Liver (tissue), 9 donors: ENCODE measurements around the gene BAAT. TPM values are rescaled to one million over a fixed set of nuclear protein-coding genes. Genes with fewer than 3 reads are reported as not detected.
A peak's percentile ranks its signal among the peaks of the same experiment; 100 is the strongest.

Experiments
- DNase-seq: peaks from one replicate; pipeline ENCODE4 v3.0.0-alpha.2; 2017; ENCODE audit warnings: low spot score
- H3K27ac ChIP-seq, 2 donors: one replicate each; pipeline ENCODE4 v1.7.0; 2013; ENCODE audit warnings: inconsistent platforms in 2 of 2, low read length in 2 of 2, control low read depth in 1 of 2, low read depth in 1 of 2, mild to moderate bottlenecking in 1 of 2
- H3K27me3 ChIP-seq, 4 donors: one replicate each; pipeline versions ENCODE4 v1.6.1 to v1.7.0; 2013; ENCODE audit warnings: low read length in 3 of 4, inconsistent platforms in 1 of 4, mild to moderate bottlenecking in 1 of 4, moderate library complexity in 1 of 4; ENCODE audit not compliant: control insufficient read depth in 4 of 4, insufficient read depth in 4 of 4
- H3K36me3 ChIP-seq, 4 donors: one replicate each; pipeline versions ENCODE4 v1.6.1 to v1.7.0; 2013; ENCODE audit warnings: low read length in 3 of 4, mild to moderate bottlenecking in 3 of 4, low read depth in 1 of 4, moderate library complexity in 1 of 4; ENCODE audit not compliant: control insufficient read depth in 4 of 4, insufficient read depth in 3 of 4
- H3K4me1 ChIP-seq, 4 donors: one replicate each; pipeline versions ENCODE4 v1.6.1 to v1.7.0; 2013; ENCODE audit warnings: low read length in 3 of 4, mild to moderate bottlenecking in 3 of 4, moderate library complexity in 1 of 4; ENCODE audit not compliant: control insufficient read depth in 4 of 4, insufficient read depth in 4 of 4
- H3K4me3 ChIP-seq, 3 donors: one replicate each; pipeline versions ENCODE4 v1.6.1 to v1.7.0; 2013; ENCODE audit warnings: low read length in 3 of 3, control low read depth in 1 of 3, low read depth in 1 of 3, mild to moderate bottlenecking in 1 of 3
- H3K9ac ChIP-seq, 2 donors: one replicate each; pipeline ENCODE4 v1.7.0; 2013; ENCODE audit warnings: low read length in 2 of 2, mild to moderate bottlenecking in 2 of 2, moderate library complexity in 2 of 2, control low read depth in 1 of 2, low read depth in 1 of 2
- H3K9me3 ChIP-seq, 4 donors: one replicate each; pipeline versions ENCODE4 v1.6.1 to v1.7.0; 2013; ENCODE audit warnings: low read length in 3 of 4; ENCODE audit not compliant: control insufficient read depth in 4 of 4
- EGR1 ChIP-seq, 2 donors: IDR thresholded peaks; 2 replicates each; pipeline ENCODE4 v1.6.1; 2016 to 2018; ENCODE audit warnings: antibody characterized with exemption in 2 of 2, low read depth in 2 of 2
- FOXA1 ChIP-seq: IDR thresholded peaks from 2 replicates; pipeline ENCODE4 v1.6.1; 2016; ENCODE audit warnings: antibody characterized with exemption
- FOXA2 ChIP-seq: IDR thresholded peaks from 2 replicates; pipeline ENCODE4 v1.6.1; 2016; ENCODE audit warnings: antibody characterized with exemption
- GABPA ChIP-seq, 2 donors: IDR thresholded peaks in 1 of 2; conservative IDR thresholded peaks in 1 of 2; 2 replicates each; pipeline ENCODE4 v1.6.1; 2016; ENCODE audit warnings: antibody characterized with exemption in 2 of 2, mild to moderate bottlenecking in 1 of 2, moderate library complexity in 1 of 2
- HNF4A ChIP-seq, 2 donors: conservative IDR thresholded peaks; 2 replicates each; pipeline ENCODE4 v1.6.1; 2016; ENCODE audit warnings: antibody characterized with exemption in 2 of 2, mild to moderate bottlenecking in 2 of 2
- HNF4G ChIP-seq: IDR thresholded peaks from 2 replicates; pipeline ENCODE4 v1.6.1; 2016; ENCODE audit warnings: antibody characterized with exemption
- JUND ChIP-seq, 2 donors: IDR thresholded peaks; 2 replicates each; pipeline ENCODE4 v1.6.1; 2016; ENCODE audit warnings: antibody characterized with exemption in 2 of 2
- NR2F2 ChIP-seq: IDR thresholded peaks from 2 replicates; pipeline ENCODE4 v1.6.1; 2016; ENCODE audit warnings: antibody characterized with exemption
- RAD21 ChIP-seq, 2 donors: IDR thresholded peaks; 2 replicates each; pipeline ENCODE4 v1.6.1; 2016; ENCODE audit warnings: antibody characterized with exemption in 2 of 2, mild to moderate bottlenecking in 2 of 2
- RXRA ChIP-seq, 2 donors: IDR thresholded peaks; 2 replicates each; pipeline ENCODE4 v1.6.1; 2017 to 2018; ENCODE audit warnings: antibody characterized with exemption in 2 of 2, mild to moderate bottlenecking in 1 of 2
- SP1 ChIP-seq: IDR thresholded peaks from 2 replicates; pipeline ENCODE4 v1.6.1; 2018; ENCODE audit warnings: antibody characterized with exemption, mild to moderate bottlenecking
- TAF1 ChIP-seq: conservative IDR thresholded peaks from 2 replicates; pipeline ENCODE4 v1.6.1; 2016; ENCODE audit warnings: antibody characterized with exemption, mild to moderate bottlenecking
- YY1 ChIP-seq: IDR thresholded peaks from 2 replicates; pipeline ENCODE4 v1.6.1; 2016; ENCODE audit warnings: antibody characterized with exemption, mild to moderate bottlenecking
- WGBS: extraction: QIAGEN DNeasy Blood & Tissue Kit; methylation state at CpG from one replicate; pipeline ENCODE4 v1.1.7; 2013; 5-methylcytosine and 5-hydroxymethylcytosine counted together
- polyA plus RNA-seq, 2 donors: library from polyadenylated mRNA; stranded (reverse) in 1 of 2; unstranded in 1 of 2; fragments of 200-250 nt in 1 of 2; fragments of >200 nt in 1 of 2; fragmentation: Nextera tagmentation in 1 of 2; extraction: Ambion mirVana in 1 of 2; gene quantifications; one replicate each; pipeline versions ENCODE4 v1.2.1 to v1.2.3, GENCODE V29; 2013 to 2015
- total RNA-seq, 2 donors: library from RNA; depleted of rRNA; stranded (reverse); fragments of >200 nt; gene quantifications; one replicate each; pipeline ENCODE4 v1.2.3, GENCODE V29; 2014
- TF ChIP-seq, protein P1 (sequence below): fragments of 150-350 bp; IDR thresholded peaks from 2 replicates; pipeline ENCODE4 v1.5.1; 2017; ENCODE audit warnings: improper control_type of control experiment, low read depth, low read length; ENCODE audit not compliant: missing input control
- TF ChIP-seq, protein P2 (sequence below): IDR thresholded peaks from 2 replicates; pipeline ENCODE4 v1.6.1; 2016; ENCODE audit warnings: antibody characterized with exemption
- TF ChIP-seq, protein P3 (sequence below): IDR thresholded peaks from 2 replicates; pipeline ENCODE4 v1.6.1; 2016; ENCODE audit warnings: antibody characterized with exemption, mild to moderate bottlenecking
- TF ChIP-seq, protein P4 (sequence below): IDR thresholded peaks from 2 replicates; pipeline ENCODE4 v1.6.1; 2016; ENCODE audit warnings: antibody characterized with exemption
- TF ChIP-seq, protein P5 (sequence below): IDR thresholded peaks from 2 replicates; pipeline ENCODE4 v1.6.1; 2016; ENCODE audit warnings: antibody characterized with exemption
- donor health status: healthy.
- donor health status: healthy.
- donor health status: healthy.
- donor health status: healthy.
- donor health status: healthy.

The BAAT gene
- total and polyA plus RNA-seq, 4 donors = 31.9 to 275 (median 151) TPM

DNA sequence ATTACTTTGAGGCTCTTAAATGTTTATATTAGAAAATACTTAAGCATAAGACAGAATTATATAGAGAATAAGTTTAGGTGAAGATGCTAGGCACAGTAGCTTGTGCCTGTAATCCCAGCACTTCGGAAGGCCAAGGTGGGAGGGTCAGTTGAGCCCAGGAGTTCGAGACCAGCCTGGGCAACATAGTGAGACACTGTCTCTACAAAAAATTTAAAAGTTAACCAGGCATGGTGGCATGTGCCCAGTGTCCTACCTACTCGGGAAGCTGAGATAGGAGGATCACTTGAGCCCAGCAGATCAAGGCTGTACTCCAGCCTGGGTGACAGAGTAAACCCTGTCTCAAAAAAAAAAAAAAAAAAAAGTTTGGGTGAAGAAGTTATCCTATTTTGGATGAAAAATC lies 61.7 kb downstream of the BAAT start:
- H3K9ac ChIP-seq = peak overlapping the region in 1 of 2 donors; percentile 22
- H3K27me3 ChIP-seq = no peaks in the 10 kb centered on the region
- no peaks in the 10 kb centered on the region for H3K36me3 ChIP-seq
- TF ChIP-seq, protein P1, sequence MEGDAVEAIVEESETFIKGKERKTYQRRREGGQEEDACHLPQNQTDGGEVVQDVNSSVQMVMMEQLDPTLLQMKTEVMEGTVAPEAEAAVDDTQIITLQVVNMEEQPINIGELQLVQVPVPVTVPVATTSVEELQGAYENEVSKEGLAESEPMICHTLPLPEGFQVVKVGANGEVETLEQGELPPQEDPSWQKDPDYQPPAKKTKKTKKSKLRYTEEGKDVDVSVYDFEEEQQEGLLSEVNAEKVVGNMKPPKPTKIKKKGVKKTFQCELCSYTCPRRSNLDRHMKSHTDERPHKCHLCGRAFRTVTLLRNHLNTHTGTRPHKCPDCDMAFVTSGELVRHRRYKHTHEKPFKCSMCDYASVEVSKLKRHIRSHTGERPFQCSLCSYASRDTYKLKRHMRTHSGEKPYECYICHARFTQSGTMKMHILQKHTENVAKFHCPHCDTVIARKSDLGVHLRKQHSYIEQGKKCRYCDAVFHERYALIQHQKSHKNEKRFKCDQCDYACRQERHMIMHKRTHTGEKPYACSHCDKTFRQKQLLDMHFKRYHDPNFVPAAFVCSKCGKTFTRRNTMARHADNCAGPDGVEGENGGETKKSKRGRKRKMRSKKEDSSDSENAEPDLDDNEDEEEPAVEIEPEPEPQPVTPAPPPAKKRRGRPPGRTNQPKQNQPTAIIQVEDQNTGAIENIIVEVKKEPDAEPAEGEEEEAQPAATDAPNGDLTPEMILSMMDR = no peak
- TF ChIP-seq, protein P2, sequence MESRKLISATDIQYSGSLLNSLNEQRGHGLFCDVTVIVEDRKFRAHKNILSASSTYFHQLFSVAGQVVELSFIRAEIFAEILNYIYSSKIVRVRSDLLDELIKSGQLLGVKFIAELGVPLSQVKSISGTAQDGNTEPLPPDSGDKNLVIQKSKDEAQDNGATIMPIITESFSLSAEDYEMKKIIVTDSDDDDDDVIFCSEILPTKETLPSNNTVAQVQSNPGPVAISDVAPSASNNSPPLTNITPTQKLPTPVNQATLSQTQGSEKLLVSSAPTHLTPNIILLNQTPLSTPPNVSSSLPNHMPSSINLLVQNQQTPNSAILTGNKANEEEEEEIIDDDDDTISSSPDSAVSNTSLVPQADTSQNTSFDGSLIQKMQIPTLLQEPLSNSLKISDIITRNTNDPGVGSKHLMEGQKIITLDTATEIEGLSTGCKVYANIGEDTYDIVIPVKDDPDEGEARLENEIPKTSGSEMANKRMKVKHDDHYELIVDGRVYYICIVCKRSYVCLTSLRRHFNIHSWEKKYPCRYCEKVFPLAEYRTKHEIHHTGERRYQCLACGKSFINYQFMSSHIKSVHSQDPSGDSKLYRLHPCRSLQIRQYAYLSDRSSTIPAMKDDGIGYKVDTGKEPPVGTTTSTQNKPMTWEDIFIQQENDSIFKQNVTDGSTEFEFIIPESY = no peak
- TF ChIP-seq JUND (IDR thresholded peaks at IDR 0.05) (no peak), SP1 (no peak), EGR1 (IDR thresholded peaks at IDR 0.05; ENCODE audit: low read depth in 2 of 2) (no peak), RAD21 (IDR thresholded peaks at IDR 0.05) (no peak), RXRA (IDR thresholded peaks at IDR 0.05) (no peak)
- H3K27ac ChIP-seq = peak overlapping the region; percentile 94 to 99
- 55% methylated on average over 3 of the region's 3 CpGs for WGBS
- no peak for DNase-seq
- H3K4me1 ChIP-seq = peaks cover 14 to 45% (median 40%) of the 10 kb centered on the region in 4 donors
- no peaks in the 10 kb centered on the region for H3K9me3 ChIP-seq
- no peak overlapping the region for H3K4me3 ChIP-seq

DNA sequence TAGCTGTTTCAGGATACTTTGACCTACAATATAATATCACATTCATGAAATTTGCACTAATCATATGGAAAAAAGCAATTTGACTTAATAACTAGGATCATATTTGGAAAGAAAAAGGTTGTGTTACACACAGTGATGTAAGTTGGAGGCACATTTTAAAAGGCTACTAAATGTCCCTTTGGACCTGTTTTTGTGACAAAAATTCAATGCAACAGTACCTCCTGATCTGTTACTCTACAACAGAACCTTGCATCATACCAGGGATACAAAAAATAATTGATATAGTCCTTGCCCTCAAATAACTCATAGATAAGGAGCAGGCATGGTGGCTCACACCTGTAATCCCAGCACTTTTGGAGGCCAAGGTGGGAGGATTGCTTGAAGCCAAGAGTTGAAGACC lies 67.1 kb downstream of the BAAT start:
- H3K27me3 ChIP-seq = no peaks in the 10 kb centered on the region
- TF ChIP-seq HNF4G (peak; percentile 29), FOXA1 (no peak), NR2F2 (no peak), TAF1 (no peak), FOXA2 (no peak), YY1 (peak; percentile 67), RAD21 (IDR thresholded peaks at IDR 0.05) (peak; percentile 16 to 42), SP1 (peak; percentile 60), JUND (IDR thresholded peaks at IDR 0.05) (peak in 1 of 2 donors; percentile 34), RXRA (IDR thresholded peaks at IDR 0.05) (peak; percentile 27 to 85), GABPA (IDR thresholded peaks at IDR 0.05 in 1 of 2, conservative IDR thresholded peaks at IDR 0.05 in 1 of 2) (no peak), HNF4A (conservative IDR thresholded peaks at IDR 0.05) (peak; percentile 78 to 91), EGR1 (IDR thresholded peaks at IDR 0.05; ENCODE audit: low read depth in 2 of 2) (no peak)
- TF ChIP-seq, protein P3, sequence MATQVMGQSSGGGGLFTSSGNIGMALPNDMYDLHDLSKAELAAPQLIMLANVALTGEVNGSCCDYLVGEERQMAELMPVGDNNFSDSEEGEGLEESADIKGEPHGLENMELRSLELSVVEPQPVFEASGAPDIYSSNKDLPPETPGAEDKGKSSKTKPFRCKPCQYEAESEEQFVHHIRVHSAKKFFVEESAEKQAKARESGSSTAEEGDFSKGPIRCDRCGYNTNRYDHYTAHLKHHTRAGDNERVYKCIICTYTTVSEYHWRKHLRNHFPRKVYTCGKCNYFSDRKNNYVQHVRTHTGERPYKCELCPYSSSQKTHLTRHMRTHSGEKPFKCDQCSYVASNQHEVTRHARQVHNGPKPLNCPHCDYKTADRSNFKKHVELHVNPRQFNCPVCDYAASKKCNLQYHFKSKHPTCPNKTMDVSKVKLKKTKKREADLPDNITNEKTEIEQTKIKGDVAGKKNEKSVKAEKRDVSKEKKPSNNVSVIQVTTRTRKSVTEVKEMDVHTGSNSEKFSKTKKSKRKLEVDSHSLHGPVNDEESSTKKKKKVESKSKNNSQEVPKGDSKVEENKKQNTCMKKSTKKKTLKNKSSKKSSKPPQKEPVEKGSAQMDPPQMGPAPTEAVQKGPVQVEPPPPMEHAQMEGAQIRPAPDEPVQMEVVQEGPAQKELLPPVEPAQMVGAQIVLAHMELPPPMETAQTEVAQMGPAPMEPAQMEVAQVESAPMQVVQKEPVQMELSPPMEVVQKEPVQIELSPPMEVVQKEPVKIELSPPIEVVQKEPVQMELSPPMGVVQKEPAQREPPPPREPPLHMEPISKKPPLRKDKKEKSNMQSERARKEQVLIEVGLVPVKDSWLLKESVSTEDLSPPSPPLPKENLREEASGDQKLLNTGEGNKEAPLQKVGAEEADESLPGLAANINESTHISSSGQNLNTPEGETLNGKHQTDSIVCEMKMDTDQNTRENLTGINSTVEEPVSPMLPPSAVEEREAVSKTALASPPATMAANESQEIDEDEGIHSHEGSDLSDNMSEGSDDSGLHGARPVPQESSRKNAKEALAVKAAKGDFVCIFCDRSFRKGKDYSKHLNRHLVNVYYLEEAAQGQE = no peak
- TF ChIP-seq, protein P4, sequence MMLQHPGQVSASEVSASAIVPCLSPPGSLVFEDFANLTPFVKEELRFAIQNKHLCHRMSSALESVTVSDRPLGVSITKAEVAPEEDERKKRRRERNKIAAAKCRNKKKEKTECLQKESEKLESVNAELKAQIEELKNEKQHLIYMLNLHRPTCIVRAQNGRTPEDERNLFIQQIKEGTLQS = peak; percentile 77
- TF ChIP-seq, protein P2 = peak; percentile 64
- TF ChIP-seq, protein P1 = no peak
- TF ChIP-seq, protein P5, sequence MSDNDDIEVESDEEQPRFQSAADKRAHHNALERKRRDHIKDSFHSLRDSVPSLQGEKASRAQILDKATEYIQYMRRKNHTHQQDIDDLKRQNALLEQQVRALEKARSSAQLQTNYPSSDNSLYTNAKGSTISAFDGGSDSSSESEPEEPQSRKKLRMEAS = peak; percentile 54
- H3K4me3 ChIP-seq = no peak overlapping the region
- H3K9ac ChIP-seq = peak overlapping the region in 1 of 2 donors; percentile 70
- H3K27ac ChIP-seq = peak overlapping the region; percentile 72 to 89
- no peaks in the 10 kb centered on the region for H3K36me3 ChIP-seq
- peaks cover 13 to 45% (median 26%) of the 10 kb centered on the region in 4 donors for H3K4me1 ChIP-seq
- no peak for DNase-seq
- no peaks in the 10 kb centered on the region for H3K9me3 ChIP-seq
